ENCODE data around the gene TSKS. TPM values are rescaled to one million over a fixed set of nuclear protein-coding genes. Genes with fewer than 3 reads are reported as not detected.

TSKS gene
- total and polyA plus RNA-seq, 2 of the 13 experiments (the other 11 are each of a cell fraction or from before 2014, with no cell fraction given) = 0.03 TPM; not detected in 1

DNA sequence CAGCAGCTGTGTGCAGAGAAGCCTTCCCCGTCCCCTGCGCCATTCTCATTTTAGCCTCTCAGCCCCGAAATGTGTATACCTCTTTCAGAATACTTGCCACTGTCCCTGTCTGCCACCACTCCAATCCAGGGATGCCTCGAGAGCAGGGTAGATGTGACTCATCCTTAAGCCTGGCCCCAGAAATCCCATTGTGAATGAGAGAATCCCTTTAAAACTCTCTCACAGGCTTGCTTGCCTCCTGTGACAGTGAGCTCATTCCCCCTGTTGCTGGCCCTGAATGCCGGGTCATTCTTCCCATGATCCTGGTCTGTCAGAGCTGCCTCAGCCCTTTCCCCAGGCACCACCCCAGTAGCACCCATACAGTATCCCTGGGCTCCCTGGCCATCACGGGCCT is 13.3 kb upstream of the TSKS start:
- DNase-seq (ENCODE audit: low spot score) = no peak
- no TSS peak for BruUV-seq (replicated peaks)
- Histone ChIP-seq H3K9me3 (ENCODE audit: low read length) (no peaks in the 10 kb centered on the region), H3K4me3 (replicated peaks in 1 of 3; ENCODE audit: insufficient read depth in 1 of 3, low read depth in 2 of 3, low read length in 3 of 3) (no peak overlapping the region), H2AFZ (ENCODE audit: low read length) (no peak overlapping the region), H4K20me1 (ENCODE audit: insufficient read depth, low read length) (no peaks in the 10 kb centered on the region), H3K27me3 (ENCODE audit: control insufficient read depth in 1 of 2, insufficient read depth in 2 of 2, low read length in 2 of 2) (no peaks in the 10 kb centered on the region), H3K36me3 (replicated peaks in 1 of 2; ENCODE audit: control insufficient read depth in 1 of 2, insufficient read depth in 2 of 2, low read length in 2 of 2) (no peaks in the 10 kb centered on the region), H3K4me1 (ENCODE audit: insufficient read depth, low read length) (peaks cover 19% of the 10 kb centered on the region), H3K9ac (ENCODE audit: insufficient read depth, low read depth, low read length) (no peak overlapping the region), H3K4me2 (ENCODE audit: low read depth, low read length) (no peak overlapping the region), H3K79me2 (ENCODE audit: insufficient read depth, low read length) (peaks cover 3% of the 10 kb centered on the region), H3K27ac (ENCODE audit: extremely low read length, insufficient read depth, low read length) (no peak overlapping the region)
- no peak for FAIRE-seq
- intact Hi-C loops (cut with micrococcal nuclease; ENCODE audit: unreplicated experiment) = no loop called here
- no peak for ATAC-seq
- in situ Hi-C loops (cut with HindIII; ENCODE audit: extremely low pct_ligation_motif_present, low pct_unique_long_range_greater_than_20kb) = no loop called here
- 98% methylated on average over 6 of the region's 6 CpGs for WGBS (ENCODE audit: low lambda C conversion rate)
- CTCF ChIA-PET (ENCODE audit: low intra/inter-chr PET ratio, low total read pairs) = no interaction called here
- POLR2A ChIA-PET = no interaction called here
- TF ChIP-seq PREB (CRISPR knock-in tag; IDR thresholded peaks at IDR 0.05) (no peak), ZHX2 (IDR thresholded peaks at IDR 0.05; ENCODE audit: low read depth) (no peak), ZHX2 (CRISPR knock-in tag; IDR thresholded peaks at IDR 0.05; ENCODE audit: borderline replicate concordance) (no peak), ZNF7 (CRISPR knock-in tag; IDR thresholded peaks at IDR 0.05) (no peak), KDM1A (CRISPR knock-in tag; IDR thresholded peaks at IDR 0.05) (no peak), STAG1 (CRISPR knock-in tag; IDR thresholded peaks at IDR 0.05) (no peak), ZNF577 (CRISPR knock-in tag; IDR thresholded peaks at IDR 0.05; ENCODE audit: borderline replicate concordance, low read depth) (no peak), ELF4 (CRISPR knock-in tag; IDR thresholded peaks at IDR 0.05; ENCODE audit: borderline replicate concordance) (no peak), ATF7 (IDR thresholded peaks at IDR 0.05) (no peak), ATF7 (CRISPR knock-in tag; IDR thresholded peaks at IDR 0.05) (no peak), MAF1 (CRISPR knock-in tag; IDR thresholded peaks at IDR 0.05; ENCODE audit: borderline replicate concordance) (no peak), ZNF326 (CRISPR knock-in tag; IDR thresholded peaks at IDR 0.05; ENCODE audit: borderline replicate concordance) (no peak), MXI1 (IDR thresholded peaks at IDR 0.05; ENCODE audit: borderline replicate concordance, low read depth, low read length) (no peak), CC2D1A (CRISPR knock-in tag; IDR thresholded peaks at IDR 0.05) (no peak)
- TF ChIP-seq, protein P1, sequence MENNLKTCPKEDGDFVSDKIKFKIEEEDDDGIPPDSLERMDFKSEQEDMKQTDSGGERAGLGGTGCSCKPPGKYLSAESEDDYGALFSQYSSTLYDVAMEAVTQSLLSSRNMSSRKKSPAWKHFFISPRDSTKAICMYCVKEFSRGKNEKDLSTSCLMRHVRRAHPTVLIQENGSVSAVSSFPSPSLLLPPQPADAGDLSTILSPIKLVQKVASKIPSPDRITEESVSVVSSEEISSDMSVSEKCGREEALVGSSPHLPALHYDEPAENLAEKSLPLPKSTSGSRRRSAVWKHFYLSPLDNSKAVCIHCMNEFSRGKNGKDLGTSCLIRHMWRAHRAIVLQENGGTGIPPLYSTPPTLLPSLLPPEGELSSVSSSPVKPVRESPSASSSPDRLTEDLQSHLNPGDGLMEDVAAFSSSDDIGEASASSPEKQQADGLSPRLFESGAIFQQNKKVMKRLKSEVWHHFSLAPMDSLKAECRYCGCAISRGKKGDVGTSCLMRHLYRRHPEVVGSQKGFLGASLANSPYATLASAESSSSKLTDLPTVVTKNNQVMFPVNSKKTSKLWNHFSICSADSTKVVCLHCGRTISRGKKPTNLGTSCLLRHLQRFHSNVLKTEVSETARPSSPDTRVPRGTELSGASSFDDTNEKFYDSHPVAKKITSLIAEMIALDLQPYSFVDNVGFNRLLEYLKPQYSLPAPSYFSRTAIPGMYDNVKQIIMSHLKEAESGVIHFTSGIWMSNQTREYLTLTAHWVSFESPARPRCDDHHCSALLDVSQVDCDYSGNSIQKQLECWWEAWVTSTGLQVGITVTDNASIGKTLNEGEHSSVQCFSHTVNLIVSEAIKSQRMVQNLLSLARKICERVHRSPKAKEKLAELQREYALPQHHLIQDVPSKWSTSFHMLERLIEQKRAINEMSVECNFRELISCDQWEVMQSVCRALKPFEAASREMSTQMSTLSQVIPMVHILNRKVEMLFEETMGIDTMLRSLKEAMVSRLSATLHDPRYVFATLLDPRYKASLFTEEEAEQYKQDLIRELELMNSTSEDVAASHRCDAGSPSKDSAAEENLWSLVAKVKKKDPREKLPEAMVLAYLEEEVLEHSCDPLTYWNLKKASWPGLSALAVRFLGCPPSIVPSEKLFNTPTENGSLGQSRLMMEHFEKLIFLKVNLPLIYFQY (CRISPR knock-in tag; IDR thresholded peaks at IDR 0.05; ENCODE audit: borderline replicate concordance) = no peak
